Nephron (organoid): ENCODE results near the gene GALNT18.

Experiments
- H3K27ac Mint-ChIP-seq, 3 experiments: 2 replicates each; pipeline ENCODE4 v1.8.0; 2020; ENCODE audit warnings: mixed read lengths in 3 of 3, mild to moderate bottlenecking in 2 of 3, moderate library complexity in 1 of 3
- H3K27me3 Mint-ChIP-seq: 2 replicates; pipeline ENCODE4 v1.8.0; 2021; ENCODE audit warnings: low read depth, mild to moderate bottlenecking, moderate library complexity, mixed read lengths
- H3K36me3 Mint-ChIP-seq: 2 replicates; pipeline ENCODE4 v1.8.0; 2020; ENCODE audit warnings: low read depth, mixed read lengths
- H3K4me1 Mint-ChIP-seq: 2 replicates; pipeline ENCODE4 v1.8.0; 2020; ENCODE audit warnings: mixed read lengths
- H3K4me3 Mint-ChIP-seq, 3 experiments: 2 replicates each; pipeline ENCODE4 v1.8.0; 2020; ENCODE audit warnings: mild to moderate bottlenecking in 3 of 3, mixed read lengths in 3 of 3, moderate library complexity in 2 of 3
- H3K9me3 Mint-ChIP-seq: 2 replicates; pipeline ENCODE4 v1.8.0; 2020; ENCODE audit warnings: mixed read lengths
- CTCF ChIP-seq, 3 experiments: fragments of 200-600 bp; sonication (generic); IDR thresholded peaks; one replicate each; pipeline ENCODE4 v1.5.0; 2021; ENCODE audit warnings: antibody characterized with exemption in 3 of 3; ENCODE audit not compliant: unreplicated experiment in 3 of 3

Gene GALNT18

GRCh38 chr11:11346303-11346702, 275.5 kb downstream of the GALNT18 start:
- H3K4me1 Mint-ChIP-seq = peaks cover 43% of the 10 kb centered on the region
- H3K27me3 Mint-ChIP-seq = peaks cover 17% of the 10 kb centered on the region
- no peaks in the 10 kb centered on the region for H3K36me3 Mint-ChIP-seq
- TF ChIP-seq CTCF (IDR thresholded peaks at IDR 0.05; ENCODE audit: unreplicated experiment in 3 of 3) = no peak
- peaks cover 2% of the 10 kb centered on the region for H3K9me3 Mint-ChIP-seq
- peak overlapping the region in 1 of 3 experiments; percentile 9 for H3K4me3 Mint-ChIP-seq
- H3K27ac Mint-ChIP-seq = peak overlapping the region in 1 of 3 experiments; percentile 63

GRCh38 chr11:11345099-11345498, 276.7 kb downstream of the GALNT18 start:
- no peak overlapping the region for H3K4me3 Mint-ChIP-seq
- no peaks in the 10 kb centered on the region for H3K9me3 Mint-ChIP-seq
- H3K4me1 Mint-ChIP-seq = peaks cover 35% of the 10 kb centered on the region
- no peak overlapping the region for H3K27ac Mint-ChIP-seq
- peaks cover 14% of the 10 kb centered on the region for H3K27me3 Mint-ChIP-seq
- TF ChIP-seq CTCF (IDR thresholded peaks at IDR 0.05; ENCODE audit: unreplicated experiment in 3 of 3) = no peak
- H3K36me3 Mint-ChIP-seq = no peaks in the 10 kb centered on the region

- no peak overlapping the region for H3K4me3 Mint-ChIP-seq
- TF ChIP-seq CTCF (IDR thresholded peaks at IDR 0.05; ENCODE audit: unreplicated experiment in 3 of 3) = no peak
- no peaks in the 10 kb centered on the region for H3K9me3 Mint-ChIP-seq
- H3K27ac Mint-ChIP-seq = peak overlapping the region in 1 of 3 experiments; percentile 50
- peaks cover 24% of the 10 kb centered on the region for H3K4me1 Mint-ChIP-seq
- H3K27me3 Mint-ChIP-seq = peaks cover 21% of the 10 kb centered on the region
- no peaks in the 10 kb centered on the region for H3K36me3 Mint-ChIP-seq
Measured at GRCh38 chr11:11344045-11344444, 277.8 kb downstream of the GALNT18 start.

DNA sequence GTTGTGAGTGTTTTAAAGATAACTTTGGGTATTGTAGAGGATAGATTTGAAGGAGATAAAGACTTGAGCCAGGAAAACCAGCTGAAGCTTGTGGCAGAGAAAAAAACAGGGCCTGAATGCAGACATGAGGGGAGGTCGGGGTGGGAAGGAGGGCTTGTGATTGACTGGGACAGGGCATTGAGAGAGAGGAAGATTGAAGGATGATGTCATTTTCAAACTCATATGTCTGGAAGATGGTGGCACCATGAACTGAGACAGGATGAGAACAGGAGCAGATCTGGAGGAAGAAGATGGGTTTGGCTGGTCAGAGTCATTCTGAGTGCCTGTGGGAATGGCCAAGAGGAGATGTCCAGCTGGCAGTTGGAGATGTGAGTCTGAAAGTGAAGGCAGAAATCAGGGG, 283.5 kb downstream of the GALNT18 start:
- TF ChIP-seq CTCF (IDR thresholded peaks at IDR 0.05; ENCODE audit: unreplicated experiment in 3 of 3) = no peak
- Mint-ChIP-seq H3K36me3 (no peaks in the 10 kb centered on the region), H3K27me3 (peaks cover 23% of the 10 kb centered on the region), H3K4me1 (peaks cover 4% of the 10 kb centered on the region), H3K27ac (no peak overlapping the region), H3K9me3 (no peaks in the 10 kb centered on the region), H3K4me3 (no peak overlapping the region)

DNA sequence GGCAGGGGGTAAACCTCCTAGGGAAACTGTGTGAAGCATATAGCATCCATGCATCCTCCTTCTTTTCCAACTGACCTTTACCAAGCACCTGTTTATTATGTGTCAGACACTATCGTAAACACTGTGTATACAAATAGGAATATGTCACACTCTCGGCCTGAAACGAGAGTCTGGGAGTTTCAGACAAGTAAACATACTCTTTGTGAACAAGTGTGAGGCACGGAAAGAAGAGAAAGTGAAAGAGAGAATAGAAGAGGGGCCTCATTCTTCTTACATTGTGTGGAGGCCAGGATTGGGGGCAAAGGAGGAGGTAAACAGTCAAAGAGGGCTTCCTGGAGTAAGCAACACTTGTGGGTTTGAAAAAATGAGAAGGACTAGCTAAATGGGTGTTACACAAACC, 285.1 kb downstream of the GALNT18 start:
- Mint-ChIP-seq H3K4me3 (no peak overlapping the region), H3K27me3 (peaks cover 20% of the 10 kb centered on the region), H3K4me1 (peaks cover 4% of the 10 kb centered on the region), H3K27ac (no peak overlapping the region), H3K36me3 (no peaks in the 10 kb centered on the region), H3K9me3 (no peaks in the 10 kb centered on the region)
- no peak for TF ChIP-seq CTCF (IDR thresholded peaks at IDR 0.05; ENCODE audit: unreplicated experiment in 3 of 3)

- Mint-ChIP-seq H3K36me3 (peaks cover 3% of the 10 kb centered on the region), H3K9me3 (no peaks in the 10 kb centered on the region), H3K27me3 (peaks cover 21% of the 10 kb centered on the region), H3K27ac (peak overlapping the region in 1 of 3 experiments; percentile 48), H3K4me3 (no peak overlapping the region), H3K4me1 (peaks cover 4% of the 10 kb centered on the region)
- TF ChIP-seq CTCF (IDR thresholded peaks at IDR 0.05; ENCODE audit: unreplicated experiment in 3 of 3) = no peak
Measured at GRCh38 chr11:11335043-11335442, 286.8 kb downstream of the GALNT18 start.
